DMS 273 (cell line): ENCODE results near the gene SUSD4.

Experiments used
- DNase-seq: peaks from one replicate; lab custom pipeline; 2025; ENCODE audit not compliant: unreplicated experiment; lab: John Stamatoyannopoulos, UW

SUSD4 gene

DNA sequence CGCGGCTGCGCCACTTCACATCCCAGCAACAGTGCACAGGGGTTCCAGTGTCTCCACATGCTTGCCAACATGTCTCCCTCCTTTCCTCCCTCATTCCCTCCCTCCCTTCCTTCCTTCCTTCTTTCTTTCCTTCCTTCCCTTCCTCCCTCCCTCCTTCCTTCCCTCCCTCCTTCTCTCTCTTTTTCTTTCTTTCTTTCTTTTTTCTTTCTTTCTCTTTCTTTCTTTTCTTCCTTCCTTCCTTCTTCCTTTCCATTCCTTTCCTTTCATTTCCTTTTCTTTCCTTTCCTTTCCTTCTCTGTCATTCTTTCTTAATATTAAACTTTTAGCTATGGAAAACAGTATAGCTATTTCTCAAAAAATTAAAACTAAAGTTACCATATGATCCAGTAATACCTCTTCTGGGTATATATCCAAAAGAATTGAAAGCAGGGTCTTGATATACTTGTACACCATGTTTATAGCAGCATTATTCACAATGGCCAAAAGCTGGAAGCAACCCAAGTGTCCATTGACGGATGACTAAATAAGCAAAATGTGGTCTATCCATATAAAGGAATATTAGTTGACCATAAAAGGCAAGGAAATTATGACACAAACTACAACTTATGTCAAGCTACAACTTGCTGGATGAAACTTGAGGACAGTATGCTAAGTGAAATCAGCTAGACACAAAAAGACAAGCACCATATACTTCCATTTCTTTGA lies 165.9 kb downstream of the SUSD4 start:
- no peak for DNase-seq

- no peak for DNase-seq
Measured at GRCh38 chr1:223189903-223190724, 173.9 kb downstream of the SUSD4 start.

DNA sequence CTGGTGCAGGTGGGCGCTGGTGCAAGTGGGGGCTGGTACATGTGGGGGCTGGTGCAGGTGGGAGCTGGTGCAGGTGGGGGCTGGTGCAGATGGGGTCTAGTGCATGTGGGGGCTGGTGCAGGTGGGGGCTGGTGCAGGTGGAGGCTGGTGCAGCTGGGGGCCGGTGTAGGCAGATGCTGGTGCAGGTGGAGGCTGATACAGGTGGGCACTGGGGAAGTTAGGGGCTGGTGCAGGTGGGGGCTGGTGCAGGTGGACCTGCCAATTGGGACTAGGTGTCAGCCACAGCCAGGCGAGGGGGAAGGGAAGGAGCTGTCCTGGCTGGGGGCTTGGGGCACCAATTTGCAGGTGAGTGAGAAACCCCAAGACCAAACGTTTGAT lies 174.5 kb downstream of the SUSD4 start:
- DNase-seq, result no peak

- DNase-seq, result no peak
Measured at GRCh38 chr1:223188618-223189356, 175.2 kb downstream of the SUSD4 start.

DNA sequence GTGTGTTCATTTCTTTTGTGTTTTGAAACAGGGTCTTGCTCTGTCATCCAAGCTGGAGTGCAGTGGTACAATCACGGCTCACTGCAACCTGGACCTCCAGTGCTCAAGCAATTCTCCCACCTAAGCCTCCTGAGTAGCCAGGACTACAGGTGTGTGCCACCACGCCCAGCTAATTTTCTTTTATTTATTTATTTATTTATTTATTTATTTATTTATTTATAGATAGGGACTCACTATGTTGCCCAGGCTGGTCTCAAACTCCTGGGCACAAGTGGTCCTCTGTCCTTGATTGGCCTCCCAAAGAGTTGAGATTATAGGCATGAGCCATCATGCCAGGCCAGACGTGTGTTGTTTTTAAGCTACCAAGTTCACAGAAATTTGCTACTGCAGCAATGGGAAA lies 177.2 kb downstream of the SUSD4 start:
- no peak for DNase-seq

GRCh38 chr1:223183268-223183862 lies 180.6 kb downstream of the SUSD4 start:
- no peak for DNase-seq

- no peak for DNase-seq
Measured at GRCh38 chr1:223180731-223181321, 183.2 kb downstream of the SUSD4 start.

GRCh38 chr1:223179786-223180185 lies 184.2 kb downstream of the SUSD4 start:
- DNase-seq, result no peak

- DNase-seq, result no peak
Measured at GRCh38 chr1:223179280-223179679, 184.7 kb downstream of the SUSD4 start.

GRCh38 chr1:223177681-223178080 lies 186.3 kb downstream of the SUSD4 start:
- no peak for DNase-seq

DNA sequence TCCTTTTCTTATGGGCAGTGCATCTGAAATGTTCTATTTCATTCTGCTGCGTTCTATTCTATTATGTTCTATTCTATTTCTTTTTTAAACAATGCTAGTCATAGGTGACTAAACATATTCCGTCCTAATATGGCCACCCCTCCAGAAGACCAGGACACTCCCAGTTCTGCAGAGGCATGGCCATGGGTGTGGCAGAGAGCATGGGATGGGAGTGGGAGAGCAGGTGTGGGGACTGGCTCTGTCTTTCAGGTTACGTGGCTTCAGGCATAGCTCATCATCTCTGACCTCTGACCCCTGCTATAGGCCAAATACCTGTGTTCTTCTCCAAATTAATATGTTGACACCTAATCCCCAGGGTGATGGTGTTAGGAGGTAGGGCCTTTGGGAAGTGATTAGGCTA lies 187.5 kb downstream of the SUSD4 start:
- no peak for DNase-seq

DNA sequence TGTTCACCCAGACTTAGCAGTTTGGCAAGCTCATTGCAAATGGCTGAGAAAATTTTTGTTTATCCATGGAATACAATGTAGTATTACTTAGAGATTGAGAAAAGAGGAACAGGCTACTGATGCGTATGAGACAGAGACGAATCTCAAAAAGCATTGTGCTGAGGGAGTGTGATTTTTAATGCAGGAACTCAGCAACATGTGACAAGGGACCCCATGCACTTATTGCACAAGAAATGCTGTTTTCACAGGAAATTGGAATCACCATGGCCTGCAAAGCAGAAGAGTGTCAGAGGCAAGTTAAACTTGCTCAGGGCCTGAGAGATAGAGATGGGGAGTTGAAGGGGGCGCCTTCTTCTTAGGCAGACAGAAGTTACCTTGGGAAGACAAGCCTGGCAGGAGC lies 188.3 kb downstream of the SUSD4 start:
- DNase-seq, result no peak

DNA sequence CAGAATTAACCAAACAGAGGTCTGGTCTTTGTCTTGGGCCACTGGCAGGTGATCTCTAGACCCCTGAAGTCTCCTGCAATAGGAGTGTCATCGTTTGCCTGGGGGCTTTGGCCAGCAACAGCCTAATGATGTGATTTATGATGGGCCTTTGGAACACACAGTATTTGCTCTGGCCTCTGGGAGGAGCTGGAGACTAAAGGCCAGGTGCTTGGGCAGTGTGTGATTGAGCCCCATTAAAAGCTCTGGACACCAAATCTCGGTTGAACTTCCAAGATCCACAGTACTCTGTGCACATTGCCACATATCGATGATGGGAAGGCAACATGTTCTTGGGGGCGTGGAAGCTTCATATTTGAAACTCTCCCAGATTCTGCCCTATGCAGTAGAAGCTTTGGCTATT lies 188.9 kb downstream of the SUSD4 start:
- DNase-seq, result peak; percentile 51
